ENCODE measurements around the gene GFAP. TPM values are rescaled to one million over a fixed set of nuclear protein-coding genes. Genes with fewer than 3 reads are reported as not detected.

Gene GFAP
- total and polyA plus RNA-seq, 5 donors from 2014 or later: not detected

DNA sequence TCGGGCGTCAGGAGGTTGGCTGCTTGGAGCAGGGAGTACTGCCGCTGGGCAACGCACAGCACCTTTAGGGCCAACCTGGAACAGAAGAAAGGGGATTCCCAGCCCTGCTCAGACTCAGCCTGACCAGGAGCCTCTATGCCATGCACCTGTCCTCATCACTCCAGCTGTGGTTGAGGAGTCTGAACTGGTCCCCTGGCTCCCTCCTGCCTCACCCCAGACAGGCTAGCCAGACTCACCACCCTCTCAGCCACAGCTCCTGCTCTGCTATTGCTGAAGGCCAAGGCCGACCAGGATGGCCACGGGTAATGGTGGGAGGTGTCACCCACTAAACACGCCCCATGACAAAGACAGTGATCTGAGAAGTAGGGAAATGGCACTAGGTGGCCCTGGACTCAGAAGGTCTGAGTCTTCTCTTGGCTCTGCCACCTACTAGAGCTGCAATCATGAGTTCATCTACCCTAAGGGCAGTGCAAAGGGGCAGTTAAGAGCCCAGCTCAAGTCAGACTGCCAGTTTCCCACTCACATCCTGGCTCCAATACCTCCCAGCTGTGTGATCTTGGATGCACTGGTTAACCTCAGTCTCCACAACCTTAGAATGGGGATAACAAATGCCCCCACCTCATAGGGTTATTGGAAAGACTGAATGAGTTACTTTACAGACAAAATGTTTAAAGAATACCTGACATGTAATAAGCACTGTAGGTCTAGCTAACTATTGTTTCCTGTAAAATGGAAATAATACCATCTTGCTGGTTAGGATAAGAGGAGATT is 13.8 kb upstream of the GFAP start:
- ATAC-seq (ENCODE audit: low read depth in 2 of 2): no peak
- Mint-ChIP-seq H3K4me3 (no peak overlapping the region), H3K27me3 (no peaks in the 10 kb centered on the region), H3K36me3 (no peaks in the 10 kb centered on the region), H3K9me3 (no peaks in the 10 kb centered on the region), H3K27ac (no peak overlapping the region), H3K4me1 (peaks cover 0 to 4% (median 0%) of the 10 kb centered on the region in 4 donors)
- no peaks in the 10 kb centered on the region for H3K36me3 ChIP-seq (ENCODE audit: control insufficient read depth, insufficient read depth, low read length)
- H3K4me3 ChIP-seq (ENCODE audit: low read depth, low read length): no peak overlapping the region
- H3K27ac ChIP-seq (ENCODE audit: insufficient read depth, low read length, poor library complexity, severe bottlenecking): no peak overlapping the region
- H3K27me3 ChIP-seq (ENCODE audit: control insufficient read depth, insufficient read depth, low read length): no peaks in the 10 kb centered on the region
- H3K4me1 ChIP-seq (ENCODE audit: control insufficient read depth, insufficient read depth, low read length, poor library complexity, severe bottlenecking): no peaks in the 10 kb centered on the region
- no peak for DNase-seq
- no peaks in the 10 kb centered on the region for H3K9me3 ChIP-seq (ENCODE audit: control insufficient read depth in 2 of 2, low read length in 2 of 2)

DNA sequence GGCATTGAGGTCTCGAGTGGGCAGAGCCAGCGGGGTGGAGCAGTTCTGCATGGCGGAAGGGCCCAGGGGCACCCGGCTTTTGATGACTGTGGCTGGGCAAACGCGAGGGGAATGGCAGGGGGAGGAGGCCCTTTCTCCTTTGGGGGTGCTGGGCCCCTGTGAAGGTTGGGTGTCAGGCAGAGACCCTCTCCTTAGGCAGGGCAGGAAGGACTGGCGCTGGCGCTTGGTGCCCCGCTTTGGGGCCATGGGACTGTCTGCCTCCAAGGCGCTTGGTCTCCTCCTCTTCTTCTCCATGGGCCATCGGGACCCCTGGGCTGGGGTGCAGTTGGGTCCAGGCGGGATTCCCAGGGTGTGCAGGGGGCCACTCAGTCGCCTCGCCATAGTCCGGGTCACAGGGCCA is 12.8 kb upstream of the GFAP start:
- Mint-ChIP-seq H3K4me1 (peaks cover 0 to 4% (median 0%) of the 10 kb centered on the region in 4 donors), H3K27me3 (no peaks in the 10 kb centered on the region), H3K27ac (peak overlapping the region in 1 of 3 donors; percentile 88), H3K9me3 (no peaks in the 10 kb centered on the region), H3K4me3 (no peak overlapping the region), H3K36me3 (no peaks in the 10 kb centered on the region)
- H3K4me1 ChIP-seq (ENCODE audit: control insufficient read depth, insufficient read depth, low read length, poor library complexity, severe bottlenecking): no peaks in the 10 kb centered on the region
- H3K27ac ChIP-seq (ENCODE audit: insufficient read depth, low read length, poor library complexity, severe bottlenecking): no peak overlapping the region
- no peaks in the 10 kb centered on the region for H3K9me3 ChIP-seq (ENCODE audit: control insufficient read depth in 2 of 2, low read length in 2 of 2)
- H3K36me3 ChIP-seq (ENCODE audit: control insufficient read depth, insufficient read depth, low read length): no peaks in the 10 kb centered on the region
- no peaks in the 10 kb centered on the region for H3K27me3 ChIP-seq (ENCODE audit: control insufficient read depth, insufficient read depth, low read length)
- H3K4me3 ChIP-seq (ENCODE audit: low read depth, low read length): no peak overlapping the region
- ATAC-seq (ENCODE audit: low read depth in 2 of 2): no peak
- DNase-seq: no peak

DNA sequence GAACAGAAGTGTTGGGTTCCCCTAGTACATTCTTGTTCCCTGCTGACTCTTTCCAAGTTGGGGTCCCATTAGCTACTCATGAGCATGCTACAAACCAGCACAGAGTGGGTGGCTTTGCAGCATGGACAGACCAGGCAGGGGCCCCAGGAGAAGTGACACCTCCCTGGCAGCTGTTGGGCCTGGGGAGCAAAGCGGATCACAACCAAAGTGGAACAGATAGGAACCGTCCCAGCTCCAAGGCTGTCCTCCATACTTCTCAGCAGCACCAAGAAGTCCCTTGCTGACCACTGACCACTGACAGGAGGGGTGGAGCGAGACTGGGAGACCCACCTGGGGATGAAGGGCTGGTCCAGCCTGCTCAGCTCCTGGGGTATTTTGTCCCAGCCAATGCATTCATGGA is 12.4 kb upstream of the GFAP start:
- H3K27me3 Mint-ChIP-seq: no peaks in the 10 kb centered on the region

DNA sequence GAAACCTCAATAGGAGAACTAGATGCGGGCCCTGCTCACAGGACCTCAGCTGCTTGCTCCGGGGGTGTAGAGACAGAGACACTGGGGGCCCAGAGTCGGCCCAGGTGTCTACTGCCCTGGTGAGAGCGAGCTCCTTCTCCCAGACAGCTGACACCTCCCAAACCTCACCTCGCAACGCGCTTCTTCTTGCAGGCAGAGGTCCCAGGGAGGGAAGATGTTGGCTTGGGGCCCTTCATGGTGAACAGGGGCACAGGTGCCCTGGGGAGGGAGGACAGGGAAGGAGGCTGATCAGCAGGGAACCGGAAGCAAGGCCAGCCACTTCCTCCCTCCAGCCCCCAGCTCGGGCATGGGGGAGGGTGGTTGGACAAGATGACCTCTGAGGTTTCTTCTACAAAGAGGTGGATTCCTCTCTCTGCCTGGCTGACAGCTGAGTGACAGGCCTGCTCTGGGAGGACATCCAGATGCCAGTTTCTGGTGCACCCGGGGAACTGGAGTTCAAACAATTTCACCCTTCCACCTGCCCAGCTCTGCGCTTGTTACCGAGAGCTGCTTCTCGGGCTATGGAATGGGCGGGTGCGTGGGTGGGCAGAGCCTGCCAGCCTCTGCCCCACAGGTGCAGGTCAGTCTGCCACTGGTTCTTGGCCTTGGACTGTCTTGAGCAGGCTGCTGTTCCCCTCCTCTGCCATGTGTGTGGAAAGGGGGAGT is 11.7 kb upstream of the GFAP start:
- DNase-seq: no peak
- no peaks in the 10 kb centered on the region for H3K36me3 ChIP-seq (ENCODE audit: control insufficient read depth, insufficient read depth, low read length)
- H3K36me3 Mint-ChIP-seq: no peaks in the 10 kb centered on the region
- no peaks in the 10 kb centered on the region for H3K27me3 ChIP-seq (ENCODE audit: control insufficient read depth, insufficient read depth, low read length)
- H3K27me3 Mint-ChIP-seq: peaks cover under 1% of the 10 kb centered on the region
- H3K27ac Mint-ChIP-seq: no peak overlapping the region
- no peaks in the 10 kb centered on the region for H3K9me3 ChIP-seq (ENCODE audit: control insufficient read depth in 2 of 2, low read length in 2 of 2)
- ATAC-seq (ENCODE audit: low read depth in 2 of 2): no peak
- peaks cover 0 to 4% (median 0%) of the 10 kb centered on the region in 4 donors for H3K4me1 Mint-ChIP-seq
- no peak overlapping the region for H3K27ac ChIP-seq (ENCODE audit: insufficient read depth, low read length, poor library complexity, severe bottlenecking)
- no peak overlapping the region for H3K4me3 Mint-ChIP-seq
- H3K4me3 ChIP-seq (ENCODE audit: low read depth, low read length): no peak overlapping the region
- H3K4me1 ChIP-seq (ENCODE audit: control insufficient read depth, insufficient read depth, low read length, poor library complexity, severe bottlenecking): no peaks in the 10 kb centered on the region
- H3K9me3 Mint-ChIP-seq: no peaks in the 10 kb centered on the region

More for the DNA sequence above, 12.4 kb upstream of the GFAP start:
- DNase-seq: no peak
- H3K27ac ChIP-seq (ENCODE audit: insufficient read depth, low read length, poor library complexity, severe bottlenecking): no peak overlapping the region
- Mint-ChIP-seq H3K4me3 (no peak overlapping the region), H3K9me3 (no peaks in the 10 kb centered on the region), H3K27ac (peak overlapping the region in 2 of 3 donors; percentile 46 to 88), H3K4me1 (peaks cover 0 to 4% (median 0%) of the 10 kb centered on the region in 4 donors), H3K36me3 (no peaks in the 10 kb centered on the region)
- no peak overlapping the region for H3K4me3 ChIP-seq (ENCODE audit: low read depth, low read length)
- no peaks in the 10 kb centered on the region for H3K9me3 ChIP-seq (ENCODE audit: control insufficient read depth in 2 of 2, low read length in 2 of 2)
- no peaks in the 10 kb centered on the region for H3K4me1 ChIP-seq (ENCODE audit: control insufficient read depth, insufficient read depth, low read length, poor library complexity, severe bottlenecking)
- no peak for ATAC-seq (ENCODE audit: low read depth in 2 of 2)
- H3K27me3 ChIP-seq (ENCODE audit: control insufficient read depth, insufficient read depth, low read length): no peaks in the 10 kb centered on the region
- H3K36me3 ChIP-seq (ENCODE audit: control insufficient read depth, insufficient read depth, low read length): no peaks in the 10 kb centered on the region

DNA sequence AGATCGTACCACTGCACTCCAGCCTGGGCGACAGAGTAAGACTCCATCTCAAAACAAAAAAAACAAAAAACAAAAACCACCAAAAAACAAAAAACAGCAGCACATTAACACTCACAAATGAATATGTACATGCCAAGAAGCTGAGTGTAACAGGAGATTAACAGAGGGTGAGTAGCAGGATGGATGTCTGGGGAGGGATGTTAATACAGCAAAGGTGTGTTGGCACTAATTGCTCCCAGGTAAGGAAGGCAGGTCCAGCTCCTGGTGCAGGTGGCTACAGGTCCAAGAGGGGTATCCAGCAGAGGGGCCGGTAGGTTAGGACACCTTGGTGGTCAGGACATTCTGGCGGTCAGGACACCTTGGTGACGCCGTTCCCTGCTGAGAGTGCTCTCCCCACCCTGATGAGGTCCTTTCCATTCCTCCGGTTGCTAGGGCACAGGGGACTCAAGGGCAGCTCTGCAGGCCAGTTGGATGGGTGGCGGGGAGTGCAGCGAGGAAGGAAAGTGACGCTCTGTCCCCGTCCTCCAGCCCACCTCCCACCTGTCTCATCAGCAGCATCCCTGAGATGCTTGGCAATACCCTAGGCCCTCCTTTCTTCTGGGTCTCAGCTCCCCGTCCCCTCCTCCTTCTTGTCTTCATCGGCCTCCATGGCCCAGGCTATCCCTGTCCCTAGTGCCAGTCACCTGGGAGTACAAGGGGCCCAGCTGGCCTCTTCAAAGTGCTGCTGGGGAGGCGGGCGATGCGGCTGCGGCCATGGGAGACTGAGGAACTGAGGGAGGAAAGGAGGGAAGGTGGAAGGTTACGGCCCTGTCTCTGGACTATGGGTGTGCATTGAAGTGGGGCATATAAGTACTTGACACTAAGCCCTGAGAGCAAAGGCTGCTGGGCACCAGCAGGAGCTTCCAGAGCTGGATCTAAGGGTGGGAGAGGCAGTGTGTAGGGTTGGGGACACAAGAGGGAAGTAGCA is 10.7 kb upstream of the GFAP start:
- Mint-ChIP-seq H3K27ac (peak overlapping the region in 1 of 3 donors; percentile 31), H3K27me3 (peaks cover 4% of the 10 kb centered on the region), H3K36me3 (no peaks in the 10 kb centered on the region), H3K4me1 (peaks cover 0 to 3% (median 0%) of the 10 kb centered on the region in 4 donors), H3K9me3 (no peaks in the 10 kb centered on the region), H3K4me3 (no peak overlapping the region)
- no peaks in the 10 kb centered on the region for H3K27me3 ChIP-seq (ENCODE audit: control insufficient read depth, insufficient read depth, low read length)
- DNase-seq (no peak), ATAC-seq (ENCODE audit: low read depth in 2 of 2) (no peak)
- no peak overlapping the region for H3K27ac ChIP-seq (ENCODE audit: insufficient read depth, low read length, poor library complexity, severe bottlenecking)
- H3K4me1 ChIP-seq (ENCODE audit: control insufficient read depth, insufficient read depth, low read length, poor library complexity, severe bottlenecking): no peaks in the 10 kb centered on the region
- no peak overlapping the region for H3K4me3 ChIP-seq (ENCODE audit: low read depth, low read length)
- H3K36me3 ChIP-seq (ENCODE audit: control insufficient read depth, insufficient read depth, low read length): no peaks in the 10 kb centered on the region
- no peaks in the 10 kb centered on the region for H3K9me3 ChIP-seq (ENCODE audit: control insufficient read depth in 2 of 2, low read length in 2 of 2)

DNA sequence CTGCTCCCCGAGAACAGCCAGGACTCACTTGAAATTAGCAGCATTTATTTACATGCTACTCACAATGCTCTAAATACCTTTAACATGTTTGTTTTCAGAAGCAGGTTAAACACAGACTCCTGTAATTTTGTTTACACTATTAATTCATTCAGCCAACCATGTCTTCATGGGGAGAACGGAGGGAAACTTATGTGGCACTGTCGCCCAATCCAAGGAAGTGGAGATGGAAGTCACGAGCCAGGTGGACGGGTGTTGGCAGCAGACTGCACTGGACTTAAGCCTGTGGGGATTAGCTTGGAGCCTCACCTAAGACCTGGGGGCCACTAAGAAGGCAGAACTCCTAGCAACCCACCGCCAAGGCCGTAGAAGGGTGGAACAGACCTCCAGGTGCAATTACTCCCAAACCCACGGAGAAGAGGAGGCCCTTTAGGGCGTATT is 8.8 kb upstream of the GFAP start:
- H3K4me1 ChIP-seq (ENCODE audit: control insufficient read depth, insufficient read depth, low read length, poor library complexity, severe bottlenecking): no peaks in the 10 kb centered on the region
- no peak overlapping the region for H3K27ac ChIP-seq (ENCODE audit: insufficient read depth, low read length, poor library complexity, severe bottlenecking)
- H3K27me3 ChIP-seq (ENCODE audit: control insufficient read depth, insufficient read depth, low read length): no peaks in the 10 kb centered on the region
- no peaks in the 10 kb centered on the region for H3K9me3 Mint-ChIP-seq
- H3K36me3 Mint-ChIP-seq: no peaks in the 10 kb centered on the region
- ATAC-seq (ENCODE audit: low read depth in 2 of 2): no peak
- H3K9me3 ChIP-seq (ENCODE audit: control insufficient read depth in 2 of 2, low read length in 2 of 2): no peaks in the 10 kb centered on the region
- no peaks in the 10 kb centered on the region for H3K36me3 ChIP-seq (ENCODE audit: control insufficient read depth, insufficient read depth, low read length)
- no peaks in the 10 kb centered on the region for H3K4me1 Mint-ChIP-seq
- no peak overlapping the region for H3K4me3 ChIP-seq (ENCODE audit: low read depth, low read length)
- no peak for DNase-seq
- H3K27me3 Mint-ChIP-seq: peaks cover 4% of the 10 kb centered on the region
- peak overlapping the region in 1 of 3 donors; percentile 9 for H3K27ac Mint-ChIP-seq
- H3K4me3 Mint-ChIP-seq: no peak overlapping the region

DNA sequence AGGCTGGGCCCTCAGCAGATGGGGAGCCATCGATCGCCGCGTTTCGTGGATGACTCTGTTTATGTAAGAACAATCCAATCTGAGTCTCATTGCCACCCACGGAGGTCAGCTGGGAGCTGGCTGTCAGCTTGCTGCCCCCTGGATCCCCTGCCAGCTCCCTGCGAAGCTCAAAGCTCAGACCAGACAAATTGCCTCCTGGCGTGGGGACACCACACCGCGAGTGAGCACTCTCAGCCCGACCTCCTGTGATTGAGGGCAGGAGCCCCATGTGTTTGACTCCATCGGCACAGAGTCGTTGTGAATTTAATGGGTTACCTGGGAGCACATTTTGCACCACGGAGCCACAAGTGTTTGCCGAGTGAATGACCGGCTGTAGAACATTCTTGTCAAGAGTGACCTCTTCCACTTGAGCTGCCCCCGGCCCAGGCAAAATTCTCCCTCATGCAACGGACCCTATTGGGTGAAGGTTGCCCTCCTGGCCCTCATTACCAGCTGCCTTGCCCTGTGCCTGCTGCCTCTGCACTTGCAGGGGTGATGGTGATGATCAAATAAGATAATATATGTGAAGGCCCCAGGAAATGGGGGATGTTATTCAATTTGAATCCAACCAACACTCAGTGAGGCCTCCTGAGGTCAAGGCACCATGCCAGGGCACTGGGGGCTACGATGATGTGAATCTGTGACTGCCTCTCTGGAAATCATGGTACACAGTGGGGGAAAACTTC is 7.6 kb upstream of the GFAP start:
- Mint-ChIP-seq H3K9me3 (no peaks in the 10 kb centered on the region), H3K36me3 (no peaks in the 10 kb centered on the region), H3K4me3 (no peak overlapping the region), H3K4me1 (no peaks in the 10 kb centered on the region), H3K27me3 (peaks cover 9% of the 10 kb centered on the region), H3K27ac (no peak overlapping the region)
- Histone ChIP-seq H3K27me3 (ENCODE audit: control insufficient read depth, insufficient read depth, low read length) (no peaks in the 10 kb centered on the region), H3K36me3 (ENCODE audit: control insufficient read depth, insufficient read depth, low read length) (no peaks in the 10 kb centered on the region), H3K4me3 (ENCODE audit: low read depth, low read length) (no peak overlapping the region), H3K9me3 (ENCODE audit: control insufficient read depth in 2 of 2, low read length in 2 of 2) (no peaks in the 10 kb centered on the region), H3K4me1 (ENCODE audit: control insufficient read depth, insufficient read depth, low read length, poor library complexity, severe bottlenecking) (no peaks in the 10 kb centered on the region), H3K27ac (ENCODE audit: insufficient read depth, low read length, poor library complexity, severe bottlenecking) (no peak overlapping the region)
- ATAC-seq (ENCODE audit: low read depth in 2 of 2) (no peak), DNase-seq (no peak)
